Smooth muscle cell (in vitro differentiated cells): ENCODE data around the gene ZNF620. TPM values are rescaled to one million over a fixed set of nuclear protein-coding genes. Genes with fewer than 3 reads are reported as not detected.
"Not testable (repeated sequence)": the region's sequence is repeated elsewhere in the genome, so short reads cannot be mapped to it uniquely, and the experiment has no call there.

Experiments used
- DNase-seq: peaks from one replicate; lab custom pipeline; 2025; ENCODE audit not compliant: unreplicated experiment; lab: John Stamatoyannopoulos, UW
- H2AFZ ChIP-seq: fragments of 200-600 bp; sonication (generic); 2 replicates; pipeline ENCODE4 v1.6.0; 2016; ENCODE audit warnings: antibody characterized with exemption, low read depth, mild to moderate bottlenecking
- H3F3A ChIP-seq: fragments of 200-600 bp; sonication (generic); 2 replicates; pipeline ENCODE4 v1.6.0; 2017; ENCODE audit warnings: antibody characterized with exemption, low read depth
- H3K27ac ChIP-seq: fragments of 200-600 bp; sonication (generic); 2 replicates; pipeline ENCODE4 v1.5.1; 2016; ENCODE audit warnings: low read depth, mild to moderate bottlenecking
- H3K27me3 ChIP-seq: fragments of 200-600 bp; sonication (generic); 2 replicates; pipeline ENCODE4 v1.6.1; 2016; ENCODE audit warnings: low read depth, mild to moderate bottlenecking
- H3K36me3 ChIP-seq: fragments of 200-600 bp; sonication (generic); 2 replicates; pipeline ENCODE4 v1.5.1; 2016; ENCODE audit warnings: low read depth
- H3K4me1 ChIP-seq: fragments of 200-600 bp; sonication (generic); 2 replicates; pipeline ENCODE4 v1.5.1; 2016; ENCODE audit warnings: low read depth
- H3K4me2 ChIP-seq: fragments of 200-600 bp; sonication (generic); 2 replicates; pipeline ENCODE4 v1.6.0; 2016; ENCODE audit warnings: mild to moderate bottlenecking
- H3K4me3 ChIP-seq: fragments of 200-600 bp; sonication (generic); 2 replicates; pipeline ENCODE4 v1.5.1; 2016; ENCODE audit warnings: mild to moderate bottlenecking
- H3K79me2 ChIP-seq: fragments of 200-600 bp; sonication (generic); 2 replicates; pipeline ENCODE4 v1.6.0; 2016; ENCODE audit warnings: low read depth, mild to moderate bottlenecking
- H3K9ac ChIP-seq: fragments of 200-600 bp; sonication (generic); 2 replicates; pipeline ENCODE4 v1.6.0; 2016; ENCODE audit warnings: low read depth
- H3K9me3 ChIP-seq: fragments of 200-600 bp; sonication (generic); replicated peaks from 2 replicates; pipeline ENCODE4 v1.5.1; 2016; ENCODE audit warnings: low read depth
- H4K20me1 ChIP-seq: fragments of 200-600 bp; sonication (generic); 2 replicates; pipeline ENCODE4 v1.6.0; 2016; ENCODE audit warnings: low read depth
- CTCF ChIP-seq: fragments of 200-600 bp; sonication (generic); IDR thresholded peaks from 2 replicates; pipeline ENCODE4 v1.5.1; 2017; ENCODE audit warnings: borderline replicate concordance, mild to moderate bottlenecking, antibody characterized with exemption; ENCODE audit not compliant: insufficient read depth, poor library complexity, severe bottlenecking
- WGBS: methylation state at CpG from one replicate; pipeline ENCODE4 v1.1.7; 2016; ENCODE audit warnings: low lambda C conversion rate; 5-methylcytosine and 5-hydroxymethylcytosine counted together
- polyA plus RNA-seq: library from polyadenylated mRNA; unstranded; fragments of >200 nt; fragmentation: Nextera tagmentation; extraction: Ambion mirVana; gene quantifications from 2 replicates; pipeline ENCODE4 v1.2.1, GENCODE V29; 2016
- total RNA-seq: library from RNA; depleted of rRNA; stranded (reverse); fragments of >200 nt; gene quantifications from 2 replicates; pipeline ENCODE4 v1.2.3, GENCODE V29; 2014

ZNF620 gene
- total and polyA plus RNA-seq, 2 experiments from 2014 or later, result 0.58 to 0.63 TPM

GRCh38 chr3:40550167-40550566 lies 44.3 kb downstream of the ZNF620 start:
- H3K9ac ChIP-seq, result no peak overlapping the region
- TF ChIP-seq CTCF, result no peak
- no peaks in the 10 kb centered on the region for H4K20me1 ChIP-seq
- no peaks in the 10 kb centered on the region for H3K27me3 ChIP-seq
- 100% methylated on average over 1 of the region's 1 CpG for WGBS
- no peak overlapping the region for H3K4me3 ChIP-seq
- no peak overlapping the region for H2AFZ ChIP-seq
- H3K4me1 ChIP-seq, result peaks cover 18% of the 10 kb centered on the region
- no peak overlapping the region for H3K4me2 ChIP-seq
- H3K27ac ChIP-seq, result no peak overlapping the region
- no peaks in the 10 kb centered on the region for H3K9me3 ChIP-seq
- H3K79me2 ChIP-seq, result no peaks in the 10 kb centered on the region
- H3K36me3 ChIP-seq, result no peaks in the 10 kb centered on the region
- DNase-seq, result no peak
- peaks cover 11% of the 10 kb centered on the region for H3F3A ChIP-seq

GRCh38 chr3:40557575-40558161 lies 51.8 kb downstream of the ZNF620 start:
- H2AFZ ChIP-seq, result no peak overlapping the region
- H3K27ac ChIP-seq, result no peak overlapping the region
- H3K27me3 ChIP-seq, result no peaks in the 10 kb centered on the region
- no peaks in the 10 kb centered on the region for H3K4me1 ChIP-seq
- no peak overlapping the region for H3K4me3 ChIP-seq
- no peaks in the 10 kb centered on the region for H3K9me3 ChIP-seq
- WGBS, result 88% methylated on average over 7 of the region's 7 CpGs
- no peaks in the 10 kb centered on the region for H4K20me1 ChIP-seq
- no peak for TF ChIP-seq CTCF
- no peak for DNase-seq
- H3K4me2 ChIP-seq, result no peak overlapping the region
- H3K9ac ChIP-seq, result no peak overlapping the region
- H3F3A ChIP-seq, result no peaks in the 10 kb centered on the region
- no peaks in the 10 kb centered on the region for H3K79me2 ChIP-seq
- H3K36me3 ChIP-seq, result no peaks in the 10 kb centered on the region

GRCh38 chr3:40562482-40562881 lies 56.6 kb downstream of the ZNF620 start:
- not testable (repeated sequence) for H3K4me2 ChIP-seq, H3K9me3 ChIP-seq, H3K27ac ChIP-seq, H3K4me1 ChIP-seq, H3K9ac ChIP-seq, H3K27me3 ChIP-seq, H3K79me2 ChIP-seq, H4K20me1 ChIP-seq, DNase-seq, H3K36me3 ChIP-seq, H3F3A ChIP-seq, H3K4me3 ChIP-seq, H2AFZ ChIP-seq
- 93% methylated on average over 7 of the region's 9 CpGs for WGBS

- H2AFZ ChIP-seq, H3K9me3 ChIP-seq, H3K4me3 ChIP-seq, H4K20me1 ChIP-seq, H3K4me2 ChIP-seq, H3K27ac ChIP-seq, H3K79me2 ChIP-seq, H3K36me3 ChIP-seq, H3K4me1 ChIP-seq, H3K9ac ChIP-seq, DNase-seq, H3F3A ChIP-seq, H3K27me3 ChIP-seq: not testable (repeated sequence)
- 61% methylated on average over 5 of the region's 5 CpGs for WGBS
Measured at GRCh38 chr3:40565629-40566028, 59.8 kb downstream of the ZNF620 start.

GRCh38 chr3:40566694-40567093 lies 60.9 kb downstream of the ZNF620 start:
- Histone ChIP-seq H3K27me3 (no peaks in the 10 kb centered on the region), H3K4me3 (no peak overlapping the region), H3K4me1 (no peaks in the 10 kb centered on the region), H3K9ac (no peak overlapping the region), H3K36me3 (no peaks in the 10 kb centered on the region), H3K79me2 (no peaks in the 10 kb centered on the region), H3K9me3 (no peaks in the 10 kb centered on the region), H4K20me1 (no peaks in the 10 kb centered on the region), H2AFZ (no peak overlapping the region), H3K27ac (no peak overlapping the region), H3F3A (no peaks in the 10 kb centered on the region), H3K4me2 (no peak overlapping the region)
- DNase-seq, result no peak
- TF ChIP-seq CTCF, result no peak
- 66% methylated on average over 4 of the region's 4 CpGs for WGBS
